HL-60 (cell line): ENCODE measurements around the gene SLCO4C1.
A peak's percentile ranks its signal among the peaks of the same experiment; 100 is the strongest.

ENCODE experiments used
- DNase-seq, 2 experiments: peaks; one replicate each; pipeline ENCODE4 v3.0.0-alpha.2; 2010 to 2020; ENCODE audit warnings: low read depth in 1 of 2, low spot score in 1 of 2
- H3K27ac ChIP-seq: fragments of 250-450 bp; sonication (Bioruptor Pico); replicated peaks from 2 replicates; pipeline ENCODE4 v1.5.1; 2020; ENCODE audit warnings: mild to moderate bottlenecking, moderate library complexity
- H3K27me3 ChIP-seq: fragments of 250-450 bp; sonication (Bioruptor Pico); 2 replicates; pipeline ENCODE4 v1.5.1; 2021; ENCODE audit warnings: mild to moderate bottlenecking, moderate library complexity; ENCODE audit not compliant: insufficient read depth, poor library complexity, severe bottlenecking
- H3K4me3 ChIP-seq: replicated peaks from 2 replicates; pipeline ENCODE4 v1.5.1; 2011; ENCODE audit warnings: mild to moderate bottlenecking, control low read depth, low read length; ENCODE audit not compliant: insufficient read depth
- GABPA ChIP-seq: IDR thresholded peaks from 2 replicates; pipeline ENCODE4 v1.6.1; 2012; ENCODE audit warnings: low read depth
- POLR2AphosphoS5 ChIP-seq: IDR thresholded peaks from 2 replicates; pipeline ENCODE4 v1.6.1; 2012; ENCODE audit warnings: low read depth
- SPI1 ChIP-seq: IDR thresholded peaks from 2 replicates; pipeline ENCODE4 v1.6.1; 2012; ENCODE audit warnings: low read depth, mild to moderate bottlenecking, borderline replicate concordance
- TF ChIP-seq, protein P1 (sequence below): IDR thresholded peaks from one replicate; pipeline ENCODE4 v1.5.1; 2011; ENCODE audit warnings: low read length, control low read depth, inconsistent platforms; ENCODE audit not compliant: insufficient read depth
- TF ChIP-seq, protein P2 (sequence below): IDR thresholded peaks from 2 replicates; pipeline ENCODE4 v1.6.1; 2012; ENCODE audit warnings: low read depth; ENCODE audit not compliant: insufficient replicate concordance

Gene SLCO4C1

DNA sequence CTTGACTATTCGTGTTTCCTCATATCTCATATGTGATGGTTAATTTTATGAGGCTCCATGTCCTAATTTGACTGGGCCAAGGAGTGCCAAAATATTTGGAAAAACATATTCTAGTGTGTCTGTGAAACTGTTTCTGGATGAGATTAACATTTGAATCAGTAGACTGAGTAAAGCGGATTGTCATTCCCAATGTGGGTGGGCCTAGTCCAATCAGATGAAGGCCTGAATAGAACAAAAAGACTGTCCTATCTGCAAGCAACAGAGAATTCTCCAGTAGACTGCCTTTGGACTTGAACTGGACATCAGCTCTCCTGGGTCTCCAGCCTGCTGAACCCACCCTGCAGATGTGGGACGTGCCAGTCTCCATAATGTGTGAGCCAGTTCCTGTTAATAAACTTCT, 13.5 kb upstream of the SLCO4C1 start:
- no peak for TF ChIP-seq SPI1
- TF ChIP-seq, protein P1, sequence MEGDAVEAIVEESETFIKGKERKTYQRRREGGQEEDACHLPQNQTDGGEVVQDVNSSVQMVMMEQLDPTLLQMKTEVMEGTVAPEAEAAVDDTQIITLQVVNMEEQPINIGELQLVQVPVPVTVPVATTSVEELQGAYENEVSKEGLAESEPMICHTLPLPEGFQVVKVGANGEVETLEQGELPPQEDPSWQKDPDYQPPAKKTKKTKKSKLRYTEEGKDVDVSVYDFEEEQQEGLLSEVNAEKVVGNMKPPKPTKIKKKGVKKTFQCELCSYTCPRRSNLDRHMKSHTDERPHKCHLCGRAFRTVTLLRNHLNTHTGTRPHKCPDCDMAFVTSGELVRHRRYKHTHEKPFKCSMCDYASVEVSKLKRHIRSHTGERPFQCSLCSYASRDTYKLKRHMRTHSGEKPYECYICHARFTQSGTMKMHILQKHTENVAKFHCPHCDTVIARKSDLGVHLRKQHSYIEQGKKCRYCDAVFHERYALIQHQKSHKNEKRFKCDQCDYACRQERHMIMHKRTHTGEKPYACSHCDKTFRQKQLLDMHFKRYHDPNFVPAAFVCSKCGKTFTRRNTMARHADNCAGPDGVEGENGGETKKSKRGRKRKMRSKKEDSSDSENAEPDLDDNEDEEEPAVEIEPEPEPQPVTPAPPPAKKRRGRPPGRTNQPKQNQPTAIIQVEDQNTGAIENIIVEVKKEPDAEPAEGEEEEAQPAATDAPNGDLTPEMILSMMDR, result no peak
- no peak for TF ChIP-seq POLR2AphosphoS5
- no peak for TF ChIP-seq GABPA
- no peaks in the 10 kb centered on the region for H3K27me3 ChIP-seq
- no peak for DNase-seq
- H3K27ac ChIP-seq, result no peak overlapping the region
- H3K4me3 ChIP-seq, result no peak overlapping the region

DNA sequence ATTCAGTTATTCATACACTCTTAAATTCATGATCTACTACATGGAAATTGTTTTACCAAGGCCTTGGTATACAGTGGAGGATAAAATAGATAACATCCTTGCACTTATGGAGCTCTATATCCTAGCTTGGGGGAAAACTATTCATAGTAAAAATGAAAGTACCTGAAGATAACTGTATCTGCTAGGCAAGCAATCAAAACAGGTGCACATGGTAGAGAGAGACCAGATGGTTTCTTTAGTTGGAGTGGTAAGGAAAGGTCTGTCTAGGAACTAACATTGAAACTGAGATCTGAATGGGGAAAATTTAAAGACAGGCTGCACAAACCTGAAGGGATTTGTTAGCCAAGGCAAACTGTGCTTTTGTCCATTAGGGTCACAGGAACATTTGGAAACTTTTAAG, 11.1 kb upstream of the SLCO4C1 start:
- no peak for DNase-seq
- TF ChIP-seq, protein P1, result no peak
- TF ChIP-seq, protein P2, sequence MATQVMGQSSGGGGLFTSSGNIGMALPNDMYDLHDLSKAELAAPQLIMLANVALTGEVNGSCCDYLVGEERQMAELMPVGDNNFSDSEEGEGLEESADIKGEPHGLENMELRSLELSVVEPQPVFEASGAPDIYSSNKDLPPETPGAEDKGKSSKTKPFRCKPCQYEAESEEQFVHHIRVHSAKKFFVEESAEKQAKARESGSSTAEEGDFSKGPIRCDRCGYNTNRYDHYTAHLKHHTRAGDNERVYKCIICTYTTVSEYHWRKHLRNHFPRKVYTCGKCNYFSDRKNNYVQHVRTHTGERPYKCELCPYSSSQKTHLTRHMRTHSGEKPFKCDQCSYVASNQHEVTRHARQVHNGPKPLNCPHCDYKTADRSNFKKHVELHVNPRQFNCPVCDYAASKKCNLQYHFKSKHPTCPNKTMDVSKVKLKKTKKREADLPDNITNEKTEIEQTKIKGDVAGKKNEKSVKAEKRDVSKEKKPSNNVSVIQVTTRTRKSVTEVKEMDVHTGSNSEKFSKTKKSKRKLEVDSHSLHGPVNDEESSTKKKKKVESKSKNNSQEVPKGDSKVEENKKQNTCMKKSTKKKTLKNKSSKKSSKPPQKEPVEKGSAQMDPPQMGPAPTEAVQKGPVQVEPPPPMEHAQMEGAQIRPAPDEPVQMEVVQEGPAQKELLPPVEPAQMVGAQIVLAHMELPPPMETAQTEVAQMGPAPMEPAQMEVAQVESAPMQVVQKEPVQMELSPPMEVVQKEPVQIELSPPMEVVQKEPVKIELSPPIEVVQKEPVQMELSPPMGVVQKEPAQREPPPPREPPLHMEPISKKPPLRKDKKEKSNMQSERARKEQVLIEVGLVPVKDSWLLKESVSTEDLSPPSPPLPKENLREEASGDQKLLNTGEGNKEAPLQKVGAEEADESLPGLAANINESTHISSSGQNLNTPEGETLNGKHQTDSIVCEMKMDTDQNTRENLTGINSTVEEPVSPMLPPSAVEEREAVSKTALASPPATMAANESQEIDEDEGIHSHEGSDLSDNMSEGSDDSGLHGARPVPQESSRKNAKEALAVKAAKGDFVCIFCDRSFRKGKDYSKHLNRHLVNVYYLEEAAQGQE, result no peak
- no peak for TF ChIP-seq GABPA
- no peak for TF ChIP-seq POLR2AphosphoS5
- no peak for TF ChIP-seq SPI1
- Histone ChIP-seq H3K4me3 (no peak overlapping the region), H3K27ac (no peak overlapping the region), H3K27me3 (no peaks in the 10 kb centered on the region)

DNA sequence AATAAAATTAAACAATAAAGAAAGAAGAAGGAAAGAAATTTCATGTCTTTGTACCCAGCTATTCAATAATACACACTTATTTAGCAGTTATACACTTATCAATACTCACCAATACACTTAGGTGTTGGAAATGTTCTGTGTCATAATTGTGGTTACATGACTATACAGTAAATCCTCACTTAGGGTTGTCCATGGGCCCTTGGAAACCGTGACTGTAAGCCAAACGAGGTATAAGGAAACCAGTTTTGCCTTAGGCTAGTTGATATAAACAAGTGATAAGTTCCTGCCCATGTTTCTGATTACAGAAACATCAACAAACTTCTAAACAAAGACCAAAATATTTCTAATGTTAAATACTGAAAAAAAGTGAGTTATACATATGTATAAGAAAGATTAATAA, 10.0 kb upstream of the SLCO4C1 start:
- Histone ChIP-seq H3K27ac (no peak overlapping the region), H3K27me3 (no peaks in the 10 kb centered on the region), H3K4me3 (no peak overlapping the region)
- TF ChIP-seq GABPA (no peak), SPI1 (no peak), POLR2AphosphoS5 (no peak)
- TF ChIP-seq, protein P2, result no peak
- TF ChIP-seq, protein P1, result no peak
- DNase-seq, result no peak

DNA sequence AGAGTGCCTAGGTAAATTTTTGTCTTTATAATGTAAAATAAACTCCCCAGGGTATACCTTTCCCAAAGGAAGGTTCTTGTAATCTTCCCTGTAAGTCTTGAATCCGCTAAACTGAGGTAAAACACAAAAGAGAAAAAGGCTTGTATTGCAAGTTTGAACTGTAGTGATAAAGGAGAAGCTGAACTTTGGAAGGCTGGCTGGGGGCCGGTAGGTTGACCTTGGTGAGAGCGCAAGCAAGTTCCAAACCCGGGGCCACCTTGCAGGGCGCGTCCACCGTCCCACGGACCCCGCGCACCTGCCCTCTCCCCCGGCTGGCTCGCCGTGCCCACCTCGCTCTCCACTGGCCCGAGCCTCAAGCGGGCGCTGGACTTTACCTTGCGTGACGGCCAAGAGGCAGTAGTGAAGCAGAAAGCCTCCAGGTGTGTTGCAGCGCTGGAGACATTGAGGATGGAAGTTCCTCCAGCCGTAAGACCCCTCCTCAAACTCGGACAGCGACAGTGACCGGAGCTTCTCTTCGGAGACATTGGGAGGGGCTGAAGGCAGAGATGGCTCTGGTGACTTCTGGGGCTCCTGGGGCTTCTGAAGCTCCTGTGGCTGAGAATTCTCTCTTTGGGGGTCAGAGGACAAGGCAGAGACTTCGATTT, 428 bp downstream of the SLCO4C1 start:
- Histone ChIP-seq H3K27me3 (no peaks in the 10 kb centered on the region), H3K4me3 (peak overlapping the region; percentile 79), H3K27ac (peak overlapping the region; percentile 83)
- DNase-seq, result peak in 1 of 2 experiments; percentile 14
- TF ChIP-seq, protein P1, result no peak
- TF ChIP-seq POLR2AphosphoS5, result no peak
- no peak for TF ChIP-seq GABPA
